H1 (cell line): ENCODE results near the gene INAFM2. TPM values are rescaled to one million over a fixed set of nuclear protein-coding genes. Genes with fewer than 3 reads are reported as not detected.

ENCODE experiments used
- SIN3A ChIP-seq, 2 experiments: IDR thresholded peaks in 1 of 2; conservative IDR thresholded peaks in 1 of 2; 2 replicates each; pipeline ENCODE4 v1.6.1; 2011 to 2012; ENCODE audit warnings: low read length in 2 of 2, improper control_type of control experiment in 1 of 2, low read depth in 1 of 2, mild to moderate bottlenecking in 1 of 2
- polyA plus RNA-seq, 7 experiments: library from polyadenylated mRNA; depleted of rRNA in 3 of 7; stranded (reverse) in 5 of 7; unstranded in 2 of 7; fragments of >200 nt in 5 of 7; fragments of 200-250 nt in 2 of 7; gene quantifications; 1 replicate in 5 of 7; 2 replicates in 1 of 7; 4 replicates in 1 of 7; pipeline versions ENCODE4 v1.2.1 to v1.2.3, GENCODE V29; 2011 to 2013; ENCODE audit warnings: missing spikeins in 2 of 7, mixed read lengths in 2 of 7
- total RNA-seq: library from RNA; stranded (reverse); fragmentation: NEBNext Ultra II Directional; extraction: Animal tissue kit (Norgen Biotek cat#: 25700); gene quantifications from 2 replicates; pipeline ENCODE4 v1.2.1, GENCODE V29; 2021

INAFM2 gene
- total and polyA plus RNA-seq, 2 of the 8 experiments (the other 6 are each of a cell fraction or from before 2014, with no cell fraction given) = 15.3 to 35.1 TPM

GRCh38 chr15:40372981-40373380 lies 49.5 kb downstream of the INAFM2 start (continued):
- TF ChIP-seq SIN3A (conservative IDR thresholded peaks at IDR 0.05 in 1 of 2, IDR thresholded peaks at IDR 0.05 in 1 of 2; ENCODE audit: low read depth in 1 of 2, low read length in 2 of 2) = no peak

Other genes with a start within 250 kb of the INAFM2 start
- gene BMF, start 214.8 kb upstream of the INAFM2 start, total RNA-seq = 24.2 and 30.9 TPM in 2 replicates
- 21.2 and 29.0 TPM in 2 replicates for gene BMF, start 214.8 kb upstream of the INAFM2 start, polyA plus RNA-seq (2011; rRNA removed)
- gene BUB1B, start 162.6 kb upstream of the INAFM2 start, total RNA-seq = 144 and 153 TPM in 2 replicates
- gene BUB1B, start 162.6 kb upstream of the INAFM2 start, polyA plus RNA-seq (2011; rRNA removed) = 31.7 and 48.9 TPM in 2 replicates
- 9.0 and 9.4 TPM in 2 replicates for gene PAK6, start 84.6 kb upstream of the INAFM2 start, total RNA-seq
- 6.9 and 12.5 TPM in 2 replicates for gene PAK6, start 84.6 kb upstream of the INAFM2 start, polyA plus RNA-seq (2011; rRNA removed)
- 0.26 TPM in 1 of 2 replicates, not detected in the other for gene ANKRD63, start 40.6 kb upstream of the INAFM2 start, total RNA-seq
- gene ANKRD63, start 40.6 kb upstream of the INAFM2 start, polyA plus RNA-seq (2011; rRNA removed) = 0.16 and 0.18 TPM in 2 replicates
- gene PLCB2, start 15.8 kb upstream of the INAFM2 start, total RNA-seq = 8.4 and 9.4 TPM in 2 replicates
- gene PLCB2, start 15.8 kb upstream of the INAFM2 start, polyA plus RNA-seq (2011; rRNA removed) = 7.2 and 11.3 TPM in 2 replicates
- gene CCDC9B, start 17.2 kb downstream of the INAFM2 start, total RNA-seq = 0.33 and 0.78 TPM in 2 replicates
- 0.45 and 0.63 TPM in 2 replicates for gene CCDC9B, start 17.2 kb downstream of the INAFM2 start, polyA plus RNA-seq (2011; rRNA removed)
- gene PHGR1, start 27.3 kb downstream of the INAFM2 start, total RNA-seq = not detected in 2 replicates
- gene PHGR1, start 27.3 kb downstream of the INAFM2 start, polyA plus RNA-seq (2011; rRNA removed) = not detected in 2 replicates
- 1.2 and 3.4 TPM in 2 replicates for gene DISP2, start 34.5 kb downstream of the INAFM2 start, total RNA-seq
- 0.45 and 0.72 TPM in 2 replicates for gene DISP2, start 34.5 kb downstream of the INAFM2 start, polyA plus RNA-seq (2011; rRNA removed)
- gene KNSTRN, start 59.0 kb downstream of the INAFM2 start, total RNA-seq = 67.4 and 79.4 TPM in 2 replicates
- 18.6 and 25.1 TPM in 2 replicates for gene KNSTRN, start 59.0 kb downstream of the INAFM2 start, polyA plus RNA-seq (2011; rRNA removed)
- 78.8 and 80.0 TPM in 2 replicates for gene IVD, start 82.1 kb downstream of the INAFM2 start, total RNA-seq
- gene IVD, start 82.1 kb downstream of the INAFM2 start, polyA plus RNA-seq (2011; rRNA removed) = 55.2 and 63.7 TPM in 2 replicates
- gene BAHD1, start 117.3 kb downstream of the INAFM2 start, total RNA-seq = 38.9 and 40.0 TPM in 2 replicates
- gene BAHD1, start 117.3 kb downstream of the INAFM2 start, polyA plus RNA-seq (2011; rRNA removed) = 15.0 and 23.4 TPM in 2 replicates
- 17.7 and 20.3 TPM in 2 replicates for gene CHST14, start 147.3 kb downstream of the INAFM2 start, total RNA-seq
- gene CHST14, start 147.3 kb downstream of the INAFM2 start, polyA plus RNA-seq (2011; rRNA removed) = 13.4 and 15.2 TPM in 2 replicates
- 10.2 and 12.1 TPM in 2 replicates for gene CCDC32, start 241.3 kb downstream of the INAFM2 start, total RNA-seq
- 2.9 and 8.9 TPM in 2 replicates for gene CCDC32, start 241.3 kb downstream of the INAFM2 start, polyA plus RNA-seq (2011; rRNA removed)
- gene RPUSD2, start 245.6 kb downstream of the INAFM2 start, total RNA-seq = 25.1 and 28.5 TPM in 2 replicates
- gene RPUSD2, start 245.6 kb downstream of the INAFM2 start, polyA plus RNA-seq (2011; rRNA removed) = 14.5 and 19.9 TPM in 2 replicates